ENCODE measurements around the gene FASN. TPM values are rescaled to one million over a fixed set of nuclear protein-coding genes. Genes with fewer than 3 reads are reported as not detected.

Gene FASN
- total RNA-seq, 3 donors from 2014 or later (not counting 1 experiment from before 2014, with no cell fraction given) = 53.8 to 56.2 (median 54.0) TPM

DNA sequence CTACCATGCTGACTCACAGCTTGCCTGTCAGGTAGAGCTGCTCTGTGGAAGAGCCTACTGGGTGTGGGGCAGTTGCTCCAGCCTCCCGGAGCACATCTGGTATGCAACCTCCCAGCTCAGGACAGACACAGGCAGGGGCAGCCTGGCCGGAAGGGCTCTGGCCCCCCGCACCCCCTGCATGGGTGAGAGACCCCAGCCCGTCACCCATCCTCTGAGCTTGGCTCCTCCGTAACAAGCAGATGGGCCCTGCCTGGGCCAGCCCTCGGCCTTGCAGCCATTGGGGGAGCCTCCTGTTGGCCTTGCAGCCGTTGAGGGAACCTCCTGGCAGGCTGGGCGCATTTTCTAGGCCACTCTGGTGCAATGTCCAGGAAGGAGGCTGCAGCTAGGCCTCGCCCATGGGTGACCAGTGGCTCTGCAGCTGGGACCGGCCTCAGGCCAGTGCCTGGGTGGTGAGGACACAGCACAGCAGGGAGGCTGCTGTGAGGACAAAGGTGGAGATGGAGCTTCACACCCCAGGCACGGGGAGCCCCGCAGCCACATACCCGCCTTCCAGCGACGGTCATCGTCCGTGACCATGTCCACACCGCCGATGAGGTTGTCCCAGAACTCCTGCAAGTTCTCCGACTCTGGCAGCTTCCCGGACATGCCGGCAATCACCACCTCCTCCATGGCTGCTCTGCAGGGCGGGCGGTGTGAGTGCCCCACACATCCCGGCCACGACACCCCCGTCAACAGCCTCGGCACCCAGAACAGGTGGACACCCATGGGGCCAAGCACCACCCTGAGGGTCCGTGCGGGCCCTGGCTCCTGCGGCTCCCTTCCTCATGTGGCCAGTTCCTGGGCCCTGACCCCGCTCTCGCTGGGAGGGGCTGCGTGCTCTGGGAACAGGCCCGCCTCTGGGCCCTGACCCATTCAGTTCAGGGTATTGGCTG is 2.0 kb downstream of the FASN start:
- peaks cover 23% of the 10 kb centered on the region for H3K4me1 ChIP-seq (ENCODE audit: control insufficient read depth, insufficient read depth, low read length)
- H3K9me3 ChIP-seq (ENCODE audit: control insufficient read depth, insufficient read depth, low read length) = no peaks in the 10 kb centered on the region
- no peak overlapping the region for H3K4me3 ChIP-seq (ENCODE audit: low read length)
- peaks cover 0 to 4% of the 10 kb centered on the region in 2 donors for H3K4me1 Mint-ChIP-seq
- H3K27ac Mint-ChIP-seq = no peak overlapping the region
- WGBS (ENCODE audit: insufficient coverage) = 97% methylated on average over 35 of the region's 35 CpGs
- H3K36me3 ChIP-seq (ENCODE audit: control insufficient read depth, insufficient read depth, low read length) = peaks cover 35% of the 10 kb centered on the region
- no peaks in the 10 kb centered on the region for H3K27me3 ChIP-seq (ENCODE audit: control insufficient read depth, insufficient read depth, low read length)
- TF ChIP-seq, protein P1, sequence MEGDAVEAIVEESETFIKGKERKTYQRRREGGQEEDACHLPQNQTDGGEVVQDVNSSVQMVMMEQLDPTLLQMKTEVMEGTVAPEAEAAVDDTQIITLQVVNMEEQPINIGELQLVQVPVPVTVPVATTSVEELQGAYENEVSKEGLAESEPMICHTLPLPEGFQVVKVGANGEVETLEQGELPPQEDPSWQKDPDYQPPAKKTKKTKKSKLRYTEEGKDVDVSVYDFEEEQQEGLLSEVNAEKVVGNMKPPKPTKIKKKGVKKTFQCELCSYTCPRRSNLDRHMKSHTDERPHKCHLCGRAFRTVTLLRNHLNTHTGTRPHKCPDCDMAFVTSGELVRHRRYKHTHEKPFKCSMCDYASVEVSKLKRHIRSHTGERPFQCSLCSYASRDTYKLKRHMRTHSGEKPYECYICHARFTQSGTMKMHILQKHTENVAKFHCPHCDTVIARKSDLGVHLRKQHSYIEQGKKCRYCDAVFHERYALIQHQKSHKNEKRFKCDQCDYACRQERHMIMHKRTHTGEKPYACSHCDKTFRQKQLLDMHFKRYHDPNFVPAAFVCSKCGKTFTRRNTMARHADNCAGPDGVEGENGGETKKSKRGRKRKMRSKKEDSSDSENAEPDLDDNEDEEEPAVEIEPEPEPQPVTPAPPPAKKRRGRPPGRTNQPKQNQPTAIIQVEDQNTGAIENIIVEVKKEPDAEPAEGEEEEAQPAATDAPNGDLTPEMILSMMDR (IDR thresholded peaks at IDR 0.05) = no peak
- DNase-seq (no peak), ATAC-seq (no peak)
- H3K27me3 Mint-ChIP-seq (ENCODE audit: low read depth in 2 of 2) = no peaks in the 10 kb centered on the region
- intact Hi-C loops (cut with micrococcal nuclease) = loop anchor here (10.0 kb wide), 1 partner anchor 221 kb away; the partner anchor contains the start of gene ARHGDIA
- H3K4me3 Mint-ChIP-seq = peak overlapping the region; percentile 59
- H3K27ac ChIP-seq (ENCODE audit: low read length) = no peak overlapping the region
- H3K36me3 Mint-ChIP-seq = no peaks in the 10 kb centered on the region
- no peaks in the 10 kb centered on the region for H3K9me3 Mint-ChIP-seq

DNA sequence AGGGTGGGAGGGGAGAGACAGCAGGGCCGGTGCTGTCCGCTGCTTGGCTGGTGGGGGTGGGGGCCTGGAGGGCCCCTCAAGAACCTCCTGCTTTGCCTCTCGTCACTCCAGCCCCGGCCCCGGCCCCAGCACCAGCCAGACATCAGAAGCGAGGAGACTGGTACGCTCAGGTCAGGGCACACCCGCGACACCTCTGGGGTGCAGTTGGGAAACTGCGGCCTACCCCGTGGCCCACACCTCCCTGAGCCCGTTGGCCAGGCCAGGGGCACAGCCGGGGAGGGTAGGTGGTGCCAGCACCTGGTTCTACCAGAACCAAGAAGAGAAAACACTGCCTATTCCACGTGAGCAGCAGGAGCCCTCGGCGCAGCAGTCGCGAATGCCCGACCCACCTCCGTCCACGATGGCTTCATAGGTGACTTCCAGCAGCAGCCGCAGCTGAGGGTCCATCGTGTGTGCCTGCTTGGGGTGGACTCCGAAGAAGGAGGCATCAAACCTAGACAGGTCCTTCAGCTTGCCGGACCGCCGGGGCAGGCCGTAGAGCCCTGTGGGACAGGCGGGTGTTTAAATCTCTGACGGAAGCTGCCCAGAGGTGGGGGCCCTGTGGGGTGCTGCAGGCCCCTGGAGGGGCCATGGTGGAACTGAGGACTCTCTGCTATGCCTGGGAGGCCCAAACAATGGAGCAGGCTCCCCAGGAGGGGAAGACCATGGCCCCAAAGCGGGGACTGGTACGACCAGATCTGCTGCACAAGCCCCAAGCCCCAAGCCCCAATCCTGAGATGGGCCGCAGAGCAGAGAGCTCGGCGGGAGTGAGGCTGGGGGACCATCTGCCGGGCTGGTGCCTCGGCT is 2.9 kb downstream of the FASN start:
- Histone ChIP-seq H3K27me3 (ENCODE audit: control insufficient read depth, insufficient read depth, low read length) (no peaks in the 10 kb centered on the region), H3K27ac (ENCODE audit: low read length) (no peak overlapping the region), H3K4me1 (ENCODE audit: control insufficient read depth, insufficient read depth, low read length) (peaks cover 23% of the 10 kb centered on the region), H3K36me3 (ENCODE audit: control insufficient read depth, insufficient read depth, low read length) (peaks cover 41% of the 10 kb centered on the region), H3K9me3 (ENCODE audit: control insufficient read depth, insufficient read depth, low read length) (no peaks in the 10 kb centered on the region), H3K4me3 (ENCODE audit: low read length) (no peak overlapping the region)
- ATAC-seq (no peak), DNase-seq (peak in 1 of 2 donors; percentile 12)
- TF ChIP-seq, protein P1 (IDR thresholded peaks at IDR 0.05) = no peak
- H3K36me3 Mint-ChIP-seq = no peaks in the 10 kb centered on the region
- no peaks in the 10 kb centered on the region for H3K27me3 Mint-ChIP-seq (ENCODE audit: low read depth in 2 of 2)
- H3K4me3 Mint-ChIP-seq = peak overlapping the region; percentile 59
- no peaks in the 10 kb centered on the region for H3K9me3 Mint-ChIP-seq
- H3K4me1 Mint-ChIP-seq = peaks cover 0 to 4% of the 10 kb centered on the region in 2 donors
- H3K27ac Mint-ChIP-seq = no peak overlapping the region
- 95% methylated on average over 37 of the region's 37 CpGs for WGBS (ENCODE audit: insufficient coverage)
- intact Hi-C loops (cut with micrococcal nuclease) = loop anchor here (10.0 kb wide), 1 partner anchor 220 kb away; the partner anchor contains the start of gene ARHGDIA

DNA sequence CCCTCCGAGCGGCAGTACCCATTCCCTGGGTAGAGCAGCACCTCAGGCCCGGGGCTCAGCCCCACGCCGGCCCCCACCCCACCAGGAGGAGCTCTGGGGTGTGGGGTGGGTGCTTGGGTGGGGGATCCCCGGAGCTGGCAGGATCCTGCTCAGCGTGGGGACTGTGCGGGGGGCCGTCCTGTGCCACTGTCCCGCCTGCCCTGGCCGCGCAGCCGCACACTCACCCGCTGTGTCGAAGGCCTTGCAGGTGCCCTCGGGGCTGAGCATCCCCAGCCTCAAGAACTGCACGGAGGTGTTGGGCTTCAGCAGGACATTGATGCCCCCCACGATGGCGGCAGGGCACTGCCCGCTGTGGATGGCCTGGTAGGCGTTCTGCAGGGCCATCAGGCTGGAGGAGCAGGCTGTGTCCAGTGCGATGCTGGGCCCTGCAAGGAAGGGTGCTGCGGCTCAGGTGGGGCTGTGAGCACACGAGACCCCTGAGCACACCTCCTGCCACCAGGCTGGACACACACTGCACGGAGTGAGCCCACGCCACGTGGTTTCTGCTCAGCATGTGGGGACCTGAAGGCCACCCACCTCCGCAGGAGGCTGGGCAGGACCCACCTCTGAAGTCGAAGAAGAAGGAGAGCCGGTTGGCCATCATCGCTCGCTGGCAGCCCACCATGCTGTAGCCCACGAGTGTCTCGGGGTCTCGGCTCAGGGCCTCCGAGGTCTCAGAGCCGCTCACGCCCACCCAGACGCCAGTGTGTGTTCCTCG is 4.9 kb downstream of the FASN start:
- H3K27me3 ChIP-seq (ENCODE audit: control insufficient read depth, insufficient read depth, low read length) = no peaks in the 10 kb centered on the region
- no peak overlapping the region for H3K4me3 ChIP-seq (ENCODE audit: low read length)
- H3K36me3 Mint-ChIP-seq = no peaks in the 10 kb centered on the region
- no peak overlapping the region for H3K27ac Mint-ChIP-seq
- 97% methylated on average over 38 of the region's 40 CpGs for WGBS (ENCODE audit: insufficient coverage)
- no peaks in the 10 kb centered on the region for H3K9me3 ChIP-seq (ENCODE audit: control insufficient read depth, insufficient read depth, low read length)
- H3K4me1 ChIP-seq (ENCODE audit: control insufficient read depth, insufficient read depth, low read length) = peaks cover 13% of the 10 kb centered on the region
- DNase-seq = no peak
- H3K27ac ChIP-seq (ENCODE audit: low read length) = no peak overlapping the region
- peaks cover 54% of the 10 kb centered on the region for H3K36me3 ChIP-seq (ENCODE audit: control insufficient read depth, insufficient read depth, low read length)
- TF ChIP-seq, protein P1 (IDR thresholded peaks at IDR 0.05) = no peak
- H3K9me3 Mint-ChIP-seq = no peaks in the 10 kb centered on the region
- no peak for ATAC-seq
- intact Hi-C loops (cut with micrococcal nuclease) = loop anchor here (10.0 kb wide), 1 partner anchor 218 kb away; the partner anchor contains the start of gene ARHGDIA
- no peak overlapping the region for H3K4me3 Mint-ChIP-seq
- no peaks in the 10 kb centered on the region for H3K27me3 Mint-ChIP-seq (ENCODE audit: low read depth in 2 of 2)
- peaks cover 0 to 4% of the 10 kb centered on the region in 2 donors for H3K4me1 Mint-ChIP-seq
